Panc1 (cell line): ENCODE results near the gene SMIM27. TPM values are rescaled to one million over a fixed set of nuclear protein-coding genes. Genes with fewer than 3 reads are reported as not detected.

ENCODE experiments used
- ATAC-seq: fragments of 200-7000 bp; cut with Tn5 transposase; 2 replicates; pipeline ENCODE4 v1.9.1; 2020; ENCODE audit warnings: mild to moderate bottlenecking, moderate library complexity
- BruUV-seq: library from RNA; stranded (reverse); fragments of 400-500 nt; replicated peaks from 2 replicates; lab custom pipeline; 2021; lab: Mats Ljungman, UMichigan
- CTCF ChIA-PET: fragments of 300-600 bp; sonication (Branson Sonifier 250); formaldehyde crosslinking; loops from one replicate; lab custom pipeline; 2022; ENCODE audit warnings: antibody characterized with exemption; lab: Charles Lee
- POLR2A ChIA-PET: fragments of 300-600 bp; sonication (Branson Sonifier 250); formaldehyde crosslinking; loops from one replicate; lab custom pipeline; 2022; ENCODE audit warnings: antibody characterized with exemption; lab: Charles Lee
- DNase-seq: peaks from one replicate; pipeline ENCODE4 v3.0.0-alpha.2; 2010; ENCODE audit warnings: low read depth, low spot score
- H3K27ac ChIP-seq: 2 replicates; pipeline ENCODE4 v1.5.1; 2011; ENCODE audit warnings: mild to moderate bottlenecking, low read length, inconsistent platforms
- H3K27me3 ChIP-seq: fragments of 200-500 bp; sonication (Bioruptor generic); 2 replicates; pipeline ENCODE4 v1.6.0; 2014; ENCODE audit warnings: low read length, inconsistent platforms; ENCODE audit not compliant: control insufficient read depth, insufficient read depth
- H3K36me3 ChIP-seq: fragments of 200-500 bp; sonication (Bioruptor generic); 2 replicates; pipeline ENCODE4 v1.5.1; 2014; ENCODE audit warnings: inconsistent platforms, mild to moderate bottlenecking, low read length, moderate library complexity; ENCODE audit not compliant: control insufficient read depth, insufficient read depth
- H3K4me1 ChIP-seq: 2 replicates; pipeline ENCODE4 v1.5.1; 2011; ENCODE audit warnings: inconsistent platforms, mild to moderate bottlenecking, low read length, moderate library complexity; ENCODE audit not compliant: control insufficient read depth, insufficient read depth
- H3K4me3 ChIP-seq, 2 experiments: 2 replicates each; pipeline ENCODE4 v1.5.1; 2011 to 2012; ENCODE audit warnings: low read depth in 2 of 2, low read length in 2 of 2, mild to moderate bottlenecking in 2 of 2, inconsistent platforms in 1 of 2, moderate library complexity in 1 of 2
- H3K9me3 ChIP-seq: fragments of 200-500 bp; sonication (Bioruptor generic); 2 replicates; pipeline ENCODE4 v1.5.1; 2014; ENCODE audit warnings: low read depth, mild to moderate bottlenecking, inconsistent platforms, low read length, moderate library complexity; ENCODE audit not compliant: control insufficient read depth, insufficient read depth
- CTCF ChIP-seq: fragments of 450-650 bp; IDR thresholded peaks from 2 replicates; pipeline ENCODE4 v1.5.1; 2017; ENCODE audit warnings: mild to moderate bottlenecking
- POLR2AphosphoS5 ChIP-seq: IDR thresholded peaks from 2 replicates; pipeline ENCODE4 v1.6.1; 2012; ENCODE audit warnings: mild to moderate bottlenecking, low read depth, low read length, moderate library complexity
- REST ChIP-seq, 2 experiments: IDR thresholded peaks; 2 replicates each; pipeline ENCODE4 v1.6.1; 2011 to 2012; ENCODE audit warnings: low read depth in 2 of 2, control low read depth in 1 of 2, low read length in 1 of 2, mild to moderate bottlenecking in 1 of 2, moderate library complexity in 1 of 2; ENCODE audit not compliant: insufficient read depth in 1 of 2
- SIN3A ChIP-seq: IDR thresholded peaks from 2 replicates; pipeline ENCODE4 v1.6.1; 2012; ENCODE audit warnings: low read depth, mild to moderate bottlenecking, low read length, moderate library complexity, borderline replicate concordance; ENCODE audit not compliant: insufficient read depth
- TCF7L2 ChIP-seq: IDR thresholded peaks from 2 replicates; pipeline ENCODE4 v1.6.1; 2011; ENCODE audit warnings: mild to moderate bottlenecking, low read depth, low read length, inconsistent platforms
- in situ Hi-C: cut with HindIII; loops from 2 replicates; pipeline ENCODE4 v1.10.0; 2016; ENCODE audit warnings: low sequenced_read_pairs, low pct_unique_long_range_greater_than_20kb
- intact Hi-C: fragments of 100-400 bp; cut with micrococcal nuclease; formaldehyde crosslinking; loops from one replicate; pipeline ENCODE4 v1.10.0; 2022; ENCODE audit not compliant: unreplicated experiment
- total RNA-seq: library from RNA; stranded (reverse); gene quantifications from one replicate; pipeline ENCODE4 v1.2.1, GENCODE V29; 2021; ENCODE audit not compliant: unreplicated experiment

Gene SMIM27
- total RNA-seq, 1 experiment from 2014 or later: 14.3 TPM

- Histone ChIP-seq H3K27me3 (peaks cover 2% of the 10 kb centered on the region; the same call in 1 of the 2 replicates), H3K27ac (no peak overlapping the region), H3K4me3 (no peak overlapping the region), H3K9me3 (no peaks in the 10 kb centered on the region), H3K36me3 (peaks cover 2% of the 10 kb centered on the region; the same call in 1 of the 2 replicates), H3K4me1 (peaks cover 3% of the 10 kb centered on the region; the same call in 1 of the 2 replicates)
- intact Hi-C loops (loop anchor here (10.0 kb wide), 1 partner anchor 133 kb away; no protein-coding TSS in a partner anchor), in situ Hi-C loops (no loop called here)
- ATAC-seq (no peak), DNase-seq (no peak)
- CTCF ChIA-PET: interaction anchor here (1.5 kb wide), 1 partner anchor 198 kb away, joined by 10 read pairs; no protein-coding TSS in a partner anchor
- BruUV-seq: no TSS peak
- TF ChIP-seq TCF7L2: no peak
- no peak for TF ChIP-seq POLR2AphosphoS5
- TF ChIP-seq CTCF: no peak
- TF ChIP-seq SIN3A: no peak
- TF ChIP-seq REST (IDR thresholded peaks at IDR 0.05; ENCODE audit: insufficient read depth in 1 of 2, low read depth in 2 of 2, low read length in 1 of 2): no peak
- POLR2A ChIA-PET: no interaction called here
These were observed 25.2 kb downstream of the SMIM27 start for GRCh38 chr9:32577316-32577715.

DNA sequence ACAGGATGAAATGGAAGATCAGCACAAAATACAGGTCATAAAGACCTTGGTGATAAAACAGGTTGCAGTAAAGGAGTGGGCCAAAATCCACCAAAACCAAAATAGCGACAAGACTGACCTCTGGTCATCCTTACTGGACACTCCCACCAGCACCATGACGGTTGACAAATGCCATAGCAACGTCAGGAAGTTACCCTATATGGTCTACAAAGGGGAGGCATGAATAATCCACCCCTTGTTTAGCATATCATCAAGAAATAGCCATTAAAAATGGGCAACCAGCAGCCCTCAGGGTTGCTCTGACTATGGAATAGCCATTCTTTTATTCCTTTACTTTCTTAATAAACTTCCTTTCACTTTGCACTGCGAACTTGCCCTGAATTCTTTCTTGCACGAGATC is 26.8 kb downstream of the SMIM27 start:
- DNase-seq (no peak), ATAC-seq (no peak)
- peaks cover 2% of the 10 kb centered on the region; the same call in 1 of the 2 replicates for H3K27me3 ChIP-seq
- H3K27ac ChIP-seq: no peak overlapping the region
- H3K4me1 ChIP-seq: no peaks in the 10 kb centered on the region
- POLR2A ChIA-PET: interaction anchor here (0.6 kb wide), 1 partner anchor 26 kb away, joined by 5 read pairs; no protein-coding TSS in a partner anchor
- TF ChIP-seq SIN3A: no peak
- TF ChIP-seq TCF7L2: no peak
- no peak for TF ChIP-seq REST (IDR thresholded peaks at IDR 0.05; ENCODE audit: insufficient read depth in 1 of 2, low read depth in 2 of 2, low read length in 1 of 2)
- TF ChIP-seq POLR2AphosphoS5: no peak
- no peak for TF ChIP-seq CTCF
- no TSS peak for BruUV-seq
- H3K36me3 ChIP-seq: no peaks in the 10 kb centered on the region
- in situ Hi-C loops: no loop called here
- peak overlapping the region in 1 of 2 experiments; percentile 21; a peak in 2 of 4 replicates for H3K4me3 ChIP-seq
- intact Hi-C loops: loop anchor here (1.0 to 10.0 kb wide), 2 partner anchors 134 to 201 kb away; no protein-coding TSS in a partner anchor
- CTCF ChIA-PET: interaction anchor here (0.5 to 3.8 kb wide), 4 partner anchors 158 to 390 kb away, joined by 3 to 90 read pairs (median 4); no protein-coding TSS in a partner anchor
- H3K9me3 ChIP-seq: no peaks in the 10 kb centered on the region
